Nephron (organoid): Measurements from ENCODE around the gene ATP11A.
A peak's percentile ranks its signal among the peaks of the same experiment; 100 is the strongest.

ENCODE experiments used
- H3K27ac Mint-ChIP-seq, 3 experiments: 2 replicates each; pipeline ENCODE4 v1.8.0; 2020; ENCODE audit warnings: mixed read lengths in 3 of 3, mild to moderate bottlenecking in 2 of 3, moderate library complexity in 1 of 3
- H3K27me3 Mint-ChIP-seq: 2 replicates; pipeline ENCODE4 v1.8.0; 2021; ENCODE audit warnings: low read depth, mild to moderate bottlenecking, moderate library complexity, mixed read lengths
- H3K36me3 Mint-ChIP-seq: 2 replicates; pipeline ENCODE4 v1.8.0; 2020; ENCODE audit warnings: low read depth, mixed read lengths
- H3K4me1 Mint-ChIP-seq: 2 replicates; pipeline ENCODE4 v1.8.0; 2020; ENCODE audit warnings: mixed read lengths
- H3K4me3 Mint-ChIP-seq, 3 experiments: 2 replicates each; pipeline ENCODE4 v1.8.0; 2020; ENCODE audit warnings: mild to moderate bottlenecking in 3 of 3, mixed read lengths in 3 of 3, moderate library complexity in 2 of 3
- H3K9me3 Mint-ChIP-seq: 2 replicates; pipeline ENCODE4 v1.8.0; 2020; ENCODE audit warnings: mixed read lengths
- CTCF ChIP-seq, 3 experiments: fragments of 200-600 bp; sonication (generic); IDR thresholded peaks; one replicate each; pipeline ENCODE4 v1.5.0; 2021; ENCODE audit warnings: antibody characterized with exemption in 3 of 3; ENCODE audit not compliant: unreplicated experiment in 3 of 3

Gene ATP11A

GRCh38 chr13:112712451-112713207 lies 22.8 kb downstream of the ATP11A start:
- peaks cover 15% of the 10 kb centered on the region for H3K36me3 Mint-ChIP-seq
- peak overlapping the region; percentile 95 to 97 (median 96) for H3K27ac Mint-ChIP-seq
- no peak for TF ChIP-seq CTCF (IDR thresholded peaks at IDR 0.05; ENCODE audit: unreplicated experiment in 3 of 3)
- peaks cover 6% of the 10 kb centered on the region for H3K27me3 Mint-ChIP-seq
- peak overlapping the region in 1 of 3 experiments; percentile 5 for H3K4me3 Mint-ChIP-seq
- H3K9me3 Mint-ChIP-seq: peaks cover 13% of the 10 kb centered on the region
- H3K4me1 Mint-ChIP-seq: peaks cover 58% of the 10 kb centered on the region

- H3K4me1 Mint-ChIP-seq: peaks cover 62% of the 10 kb centered on the region
- peaks cover 13% of the 10 kb centered on the region for H3K9me3 Mint-ChIP-seq
- no peak for TF ChIP-seq CTCF (IDR thresholded peaks at IDR 0.05; ENCODE audit: unreplicated experiment in 3 of 3)
- peaks cover 15% of the 10 kb centered on the region for H3K36me3 Mint-ChIP-seq
- H3K4me3 Mint-ChIP-seq: no peak overlapping the region
- H3K27me3 Mint-ChIP-seq: peaks cover 6% of the 10 kb centered on the region
- H3K27ac Mint-ChIP-seq: peak overlapping the region; percentile 48 to 84 (median 56)
These were observed 23.8 kb downstream of the ATP11A start for GRCh38 chr13:112713517-112714253.

- no peak overlapping the region for H3K4me3 Mint-ChIP-seq
- H3K9me3 Mint-ChIP-seq: peaks cover 13% of the 10 kb centered on the region
- peaks cover 15% of the 10 kb centered on the region for H3K36me3 Mint-ChIP-seq
- H3K27ac Mint-ChIP-seq: peak overlapping the region; percentile 48 to 84 (median 59)
- no peak for TF ChIP-seq CTCF (IDR thresholded peaks at IDR 0.05; ENCODE audit: unreplicated experiment in 3 of 3)
- peaks cover 57% of the 10 kb centered on the region for H3K4me1 Mint-ChIP-seq
- H3K27me3 Mint-ChIP-seq: peaks cover 6% of the 10 kb centered on the region
These were observed 24.7 kb downstream of the ATP11A start for GRCh38 chr13:112714376-112715174.

- peaks cover 57% of the 10 kb centered on the region for H3K4me1 Mint-ChIP-seq
- peaks cover 6% of the 10 kb centered on the region for H3K27me3 Mint-ChIP-seq
- peaks cover 13% of the 10 kb centered on the region for H3K9me3 Mint-ChIP-seq
- TF ChIP-seq CTCF (IDR thresholded peaks at IDR 0.05; ENCODE audit: unreplicated experiment in 3 of 3): no peak
- peaks cover 19% of the 10 kb centered on the region for H3K36me3 Mint-ChIP-seq
- no peak overlapping the region for H3K4me3 Mint-ChIP-seq
- peak overlapping the region in 2 of 3 experiments; percentile 59 to 65 for H3K27ac Mint-ChIP-seq
These were observed 25.4 kb downstream of the ATP11A start for GRCh38 chr13:112715210-112715609.

DNA sequence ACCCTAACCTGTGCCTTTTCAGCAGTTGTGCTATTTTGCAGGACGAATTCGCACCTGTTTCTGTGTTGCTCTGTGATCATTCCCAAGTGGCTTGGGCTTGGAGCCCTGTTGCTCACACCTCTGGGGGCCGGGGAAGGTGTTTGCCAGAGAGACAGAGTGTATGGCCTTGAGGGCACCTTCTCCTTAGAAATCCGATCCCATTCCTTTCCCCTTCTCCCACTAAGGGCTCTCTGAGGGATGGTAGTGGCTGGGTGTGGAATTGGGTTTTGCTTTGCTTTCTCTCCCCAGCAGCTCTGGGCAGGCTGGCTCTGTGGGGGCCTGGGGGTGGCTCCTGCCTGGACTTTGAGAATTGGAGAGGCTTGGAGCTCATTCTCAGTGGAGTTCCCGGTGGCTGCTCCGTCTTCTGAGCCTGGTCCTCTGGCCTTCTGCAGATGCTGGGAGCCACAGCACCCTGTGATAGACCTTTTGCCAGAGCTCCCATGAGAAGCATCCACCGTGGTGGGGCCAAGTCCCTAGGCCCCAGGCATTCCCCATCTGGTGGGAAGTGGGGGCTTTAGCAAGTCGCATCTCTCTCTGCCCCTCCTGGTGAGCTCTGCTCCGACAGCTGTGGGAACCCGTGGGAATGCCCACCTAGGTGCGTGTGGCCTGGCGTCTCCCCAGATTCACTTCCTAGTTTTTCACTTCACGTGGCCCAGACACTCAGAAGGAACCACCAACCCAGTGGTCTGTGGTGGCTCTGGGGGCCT lies 26.1 kb downstream of the ATP11A start:
- TF ChIP-seq CTCF (IDR thresholded peaks at IDR 0.05; ENCODE audit: unreplicated experiment in 3 of 3): no peak
- Mint-ChIP-seq H3K27me3 (peaks cover 6% of the 10 kb centered on the region), H3K4me1 (peaks cover 53% of the 10 kb centered on the region), H3K4me3 (no peak overlapping the region), H3K27ac (peak overlapping the region in 2 of 3 experiments; percentile 57 to 65), H3K9me3 (peaks cover 13% of the 10 kb centered on the region), H3K36me3 (peaks cover 20% of the 10 kb centered on the region)
